Naive thymus-derived CD4-positive, alpha-beta T cell (primary cell): ENCODE measurements around the gene MRPL33. TPM values are rescaled to one million over a fixed set of nuclear protein-coding genes. Genes with fewer than 3 reads are reported as not detected.

Experiments used
- ATAC-seq: fragments of 150-1000 bp; cut with Tn5 transposase; 2 replicates; pipeline ENCODE4 v1.10.0; 2021; ENCODE audit warnings: mild to moderate bottlenecking, moderate library complexity
- CTCF ChIA-PET: fragments of 350-600 bp; sonication (Branson Sonifier 250); formaldehyde crosslinking; loops from one replicate; lab custom pipeline; 2021; ENCODE audit warnings: antibody characterized with exemption; lab: Charles Lee
- POLR2A ChIA-PET: fragments of 350-600 bp; sonication (Branson Sonifier 250); formaldehyde crosslinking; loops from one replicate; lab custom pipeline; 2021; ENCODE audit warnings: antibody characterized with exemption, inconsistent platforms; lab: Charles Lee
- DNase-seq, 9 donors: peaks; one replicate each; pipeline versions ENCODE4 v3.0.0 to v3.0.0-alpha.2; 2020 to 2022; ENCODE audit warnings: mixed read lengths in 1 of 9
- H3K27ac ChIP-seq: one replicate; pipeline ENCODE4 v1.7.0; 2013; ENCODE audit warnings: mild to moderate bottlenecking, low read depth, low read length, moderate library complexity
- H3K27me3 ChIP-seq, 2 donors: one replicate each; pipeline ENCODE4 v1.7.0; 2013; ENCODE audit warnings: low read length in 2 of 2, mild to moderate bottlenecking in 2 of 2, moderate library complexity in 2 of 2; ENCODE audit not compliant: control insufficient read depth in 2 of 2, insufficient read depth in 2 of 2
- H3K36me3 ChIP-seq, 3 experiments: 1 replicate in 2 of 3; 2 replicates in 1 of 3; pipeline ENCODE4 v1.7.0; 2013; ENCODE audit warnings: low read length in 3 of 3, mild to moderate bottlenecking in 3 of 3, moderate library complexity in 1 of 3; ENCODE audit not compliant: insufficient read depth in 3 of 3, control insufficient read depth in 2 of 3
- H3K4me1 ChIP-seq, 2 donors: one replicate each; pipeline ENCODE4 v1.7.0; 2013; ENCODE audit warnings: low read length in 2 of 2, mild to moderate bottlenecking in 2 of 2, moderate library complexity in 1 of 2; ENCODE audit not compliant: control insufficient read depth in 2 of 2, insufficient read depth in 2 of 2
- H3K4me3 ChIP-seq: 2 replicates; pipeline ENCODE4 v1.7.0; 2013; ENCODE audit warnings: mild to moderate bottlenecking, low read length
- H3K9me3 ChIP-seq, 3 experiments: 1 replicate in 2 of 3; 2 replicates in 1 of 3; pipeline ENCODE4 v1.7.0; 2013; ENCODE audit warnings: low read length in 3 of 3; ENCODE audit not compliant: control insufficient read depth in 2 of 3
- H3K27ac Mint-ChIP-seq, 9 donors: one replicate each; pipeline ENCODE4 v1.8.0; 2020 to 2022; ENCODE audit warnings: mixed read lengths in 9 of 9, mild to moderate bottlenecking in 8 of 9, moderate library complexity in 5 of 9, inconsistent platforms in 2 of 9
- H3K27me3 Mint-ChIP-seq, 5 donors: one replicate each; pipeline ENCODE4 v1.8.0; 2021 to 2022; ENCODE audit warnings: mixed read lengths in 5 of 5, mild to moderate bottlenecking in 1 of 5
- H3K36me3 Mint-ChIP-seq, 5 donors: one replicate each; pipeline ENCODE4 v1.8.0; 2020 to 2022; ENCODE audit warnings: mixed read lengths in 5 of 5, mild to moderate bottlenecking in 3 of 5, inconsistent platforms in 1 of 5
- H3K4me1 Mint-ChIP-seq, 7 donors: one replicate each; pipeline ENCODE4 v1.8.0; 2020 to 2022; ENCODE audit warnings: mixed read lengths in 7 of 7, mild to moderate bottlenecking in 3 of 7, inconsistent platforms in 1 of 7
- H3K4me3 Mint-ChIP-seq, 10 donors: one replicate each; pipeline ENCODE4 v1.8.0; 2020 to 2022; ENCODE audit warnings: mild to moderate bottlenecking in 10 of 10, mixed read lengths in 10 of 10, moderate library complexity in 6 of 10, inconsistent platforms in 2 of 10
- H3K9me3 Mint-ChIP-seq, 11 donors: one replicate each; pipeline ENCODE4 v1.8.0; 2020 to 2022; ENCODE audit warnings: mixed read lengths in 11 of 11, mild to moderate bottlenecking in 4 of 11, inconsistent platforms in 1 of 11, moderate library complexity in 1 of 11
- intact Hi-C, 2 donors: fragments of 100-400 bp; cut with micrococcal nuclease; formaldehyde crosslinking; loops; one replicate each; pipeline ENCODE4 v1.15.1; 2023
- polyA plus RNA-seq, 2 donors: library from polyadenylated mRNA; unstranded; fragments of 300-500 nt; fragmentation: Illumina TruSeq; gene quantifications; one replicate each; pipeline ENCODE4 v1.2.3, GENCODE V29; 2021
- total RNA-seq, 6 experiments: library from RNA in 5 of 6; stranded (reverse) in 5 of 6; gene quantifications; 1 replicate in 5 of 6; 2 replicates in 1 of 6; pipeline ENCODE4 v1.2.3 and lab custom pipeline; 2021 to 2026

Gene MRPL33
- total and polyA plus RNA-seq, 7 experiments from 2014 or later, result 27.3 to 233 (median 38.8) TPM

DNA sequence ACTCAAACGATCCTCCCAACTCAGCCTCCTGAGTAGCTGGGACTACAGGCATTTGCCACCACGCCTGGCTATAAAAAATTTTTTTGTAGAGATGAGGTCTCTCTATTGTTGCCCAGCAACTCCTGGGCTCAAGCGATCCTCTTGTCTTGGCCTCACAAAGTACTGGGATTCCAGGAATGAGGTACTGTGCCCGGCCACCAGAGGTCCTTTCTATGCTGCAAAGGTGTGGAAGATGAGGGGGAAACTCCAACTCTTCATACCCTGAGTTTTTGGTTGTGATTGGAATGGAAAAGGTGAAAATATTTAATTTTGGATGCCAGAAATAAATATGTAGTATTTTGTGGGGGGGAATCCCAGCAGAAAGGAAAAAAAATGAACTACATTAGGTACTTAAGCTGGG is 36.0 kb downstream of the MRPL33 start:
- Histone ChIP-seq H3K4me3 (no peak overlapping the region), H3K4me1 (no peaks in the 10 kb centered on the region), H3K36me3 (no peaks in the 10 kb centered on the region), H3K27me3 (no peaks in the 10 kb centered on the region), H3K27ac (no peak overlapping the region), H3K9me3 (no peaks in the 10 kb centered on the region)
- no peaks in the 10 kb centered on the region for H3K27me3 Mint-ChIP-seq
- no peak overlapping the region for H3K27ac Mint-ChIP-seq
- ATAC-seq (no peak), DNase-seq (no peak)
- peaks cover 0 to 13% (median 3%) of the 10 kb centered on the region in 5 donors for H3K36me3 Mint-ChIP-seq
- intact Hi-C loops, result no loop called here
- H3K4me3 Mint-ChIP-seq, result no peak overlapping the region
- CTCF ChIA-PET, result interaction anchor here (0.8 kb wide), 1 partner anchor 589 kb away, joined by 4 read pairs; no protein-coding TSS in a partner anchor
- H3K9me3 Mint-ChIP-seq, result no peaks in the 10 kb centered on the region
- peaks cover 0 to 12% (median 0%) of the 10 kb centered on the region in 7 donors for H3K4me1 Mint-ChIP-seq
- POLR2A ChIA-PET, result no interaction called here

DNA sequence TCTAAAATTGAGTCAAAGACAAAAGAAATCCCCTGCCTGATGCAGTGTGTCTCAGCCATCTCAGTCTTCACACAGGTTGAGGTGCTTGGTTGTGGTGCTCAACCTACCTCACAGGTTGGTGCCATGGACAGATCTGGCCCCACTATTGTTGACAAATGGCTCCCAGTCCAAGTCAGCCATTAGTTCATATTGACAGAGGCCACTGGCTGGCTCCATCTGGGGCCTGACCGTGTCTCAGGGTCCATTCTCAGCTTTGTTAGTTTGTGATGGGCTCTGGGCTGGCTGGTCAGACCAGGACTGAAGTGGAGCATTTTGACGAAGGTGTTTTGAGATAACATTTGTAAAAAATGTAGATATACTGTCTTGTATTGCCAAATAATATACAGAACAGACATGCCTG is 36.9 kb downstream of the MRPL33 start:
- intact Hi-C loops, result no loop called here
- no peak for ATAC-seq
- POLR2A ChIA-PET, result no interaction called here
- H3K27ac ChIP-seq, result no peak overlapping the region
- no peaks in the 10 kb centered on the region for H3K27me3 ChIP-seq
- Mint-ChIP-seq H3K4me1 (peaks cover 0 to 12% (median 0%) of the 10 kb centered on the region in 7 donors), H3K4me3 (no peak overlapping the region), H3K27ac (no peak overlapping the region), H3K9me3 (no peaks in the 10 kb centered on the region), H3K27me3 (no peaks in the 10 kb centered on the region), H3K36me3 (peaks cover 0 to 13% (median 3%) of the 10 kb centered on the region in 5 donors)
- no peaks in the 10 kb centered on the region for H3K9me3 ChIP-seq
- DNase-seq, result no peak
- H3K4me3 ChIP-seq, result no peak overlapping the region
- H3K4me1 ChIP-seq, result no peaks in the 10 kb centered on the region
- H3K36me3 ChIP-seq, result no peaks in the 10 kb centered on the region
- CTCF ChIA-PET, result no interaction called here

DNA sequence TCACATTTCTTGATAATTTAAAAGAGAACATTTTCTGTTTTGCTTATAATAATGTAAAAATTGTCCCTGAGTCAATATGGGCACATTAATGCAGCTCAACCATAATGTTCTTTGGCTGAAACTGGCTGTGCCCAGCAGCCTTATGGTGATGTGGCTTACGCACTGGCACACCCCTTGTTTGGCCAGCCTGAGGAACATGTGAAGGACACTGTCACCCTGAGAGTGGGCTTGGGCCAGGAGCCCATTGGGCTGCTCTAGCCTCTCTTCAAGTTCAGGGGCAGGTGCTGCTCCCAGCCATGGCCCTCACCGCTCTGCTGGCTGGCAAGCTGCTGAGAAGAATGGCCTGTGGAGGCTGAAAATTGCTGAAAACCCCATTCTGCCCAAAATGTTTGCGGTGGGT is 37.5 kb downstream of the MRPL33 start:
- Histone ChIP-seq H3K36me3 (no peaks in the 10 kb centered on the region), H3K9me3 (no peaks in the 10 kb centered on the region), H3K27me3 (no peaks in the 10 kb centered on the region), H3K4me1 (no peaks in the 10 kb centered on the region), H3K27ac (no peak overlapping the region), H3K4me3 (no peak overlapping the region)
- intact Hi-C loops, result no loop called here
- CTCF ChIA-PET, result no interaction called here
- POLR2A ChIA-PET, result no interaction called here
- H3K4me1 Mint-ChIP-seq, result peaks cover 0 to 12% (median 0%) of the 10 kb centered on the region in 7 donors
- H3K36me3 Mint-ChIP-seq, result peaks cover 0 to 13% (median 3%) of the 10 kb centered on the region in 5 donors
- H3K9me3 Mint-ChIP-seq, result no peaks in the 10 kb centered on the region
- H3K27me3 Mint-ChIP-seq, result no peaks in the 10 kb centered on the region
- ATAC-seq (no peak), DNase-seq (no peak)
- H3K4me3 Mint-ChIP-seq, result no peak overlapping the region
- H3K27ac Mint-ChIP-seq, result no peak overlapping the region

DNA sequence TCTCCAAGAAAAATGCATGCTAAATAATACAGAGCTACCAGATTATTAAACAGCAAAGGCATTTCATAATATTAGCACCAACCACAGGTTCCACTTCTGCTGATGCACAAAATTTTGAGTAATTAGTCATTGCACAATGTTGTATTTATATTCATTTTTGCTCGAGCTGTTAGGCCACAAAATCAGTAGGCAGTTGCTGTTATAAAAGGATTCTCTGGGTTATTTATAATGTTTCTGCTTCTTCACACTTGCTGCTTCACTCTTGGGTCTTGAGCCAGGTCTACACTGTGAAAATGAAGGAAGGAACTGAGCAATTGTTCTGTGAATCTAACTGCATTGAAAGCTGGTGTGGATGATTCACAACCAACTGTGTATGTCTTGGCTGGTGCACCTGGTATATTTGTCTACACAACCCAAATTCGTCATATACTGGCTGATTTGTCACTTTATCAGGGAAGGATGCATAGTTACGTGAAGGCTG is 38.3 kb downstream of the MRPL33 start:
- Mint-ChIP-seq H3K4me1 (peaks cover 0 to 12% (median 0%) of the 10 kb centered on the region in 7 donors), H3K4me3 (no peak overlapping the region), H3K27me3 (no peaks in the 10 kb centered on the region), H3K36me3 (peaks cover 0 to 15% (median 3%) of the 10 kb centered on the region in 5 donors), H3K27ac (no peak overlapping the region), H3K9me3 (no peaks in the 10 kb centered on the region)
- DNase-seq (no peak), ATAC-seq (peak; percentile 74)
- POLR2A ChIA-PET, result no interaction called here
- H3K36me3 ChIP-seq, result no peaks in the 10 kb centered on the region
- no peak overlapping the region for H3K4me3 ChIP-seq
- intact Hi-C loops, result no loop called here
- no peak overlapping the region for H3K27ac ChIP-seq
- no peaks in the 10 kb centered on the region for H3K4me1 ChIP-seq
- H3K27me3 ChIP-seq, result no peaks in the 10 kb centered on the region
- CTCF ChIA-PET, result no interaction called here
- H3K9me3 ChIP-seq, result no peaks in the 10 kb centered on the region

DNA sequence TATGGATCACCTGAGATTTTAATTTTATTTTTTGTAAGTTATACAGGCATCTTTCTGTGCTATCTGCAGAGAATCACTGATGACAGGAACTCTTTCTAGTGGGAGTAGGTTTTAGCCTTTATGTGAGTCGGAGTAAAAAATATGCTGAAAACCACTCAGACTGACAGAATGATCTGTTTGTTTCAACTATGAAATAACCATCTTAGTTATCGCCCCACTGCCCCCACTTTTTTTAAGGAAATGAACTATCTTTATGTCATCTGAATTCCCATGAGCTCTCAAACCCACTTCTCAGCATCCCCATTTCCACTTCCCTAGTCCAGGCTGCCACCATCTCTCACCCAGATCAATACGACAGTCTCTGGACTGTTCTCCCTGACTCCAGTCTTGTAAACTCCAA is 38.9 kb downstream of the MRPL33 start:
- Mint-ChIP-seq H3K9me3 (no peaks in the 10 kb centered on the region), H3K27me3 (no peaks in the 10 kb centered on the region), H3K36me3 (peaks cover 0 to 16% (median 3%) of the 10 kb centered on the region in 5 donors), H3K27ac (no peak overlapping the region), H3K4me1 (peaks cover 0 to 12% (median 0%) of the 10 kb centered on the region in 7 donors), H3K4me3 (no peak overlapping the region)
- H3K27ac ChIP-seq, result no peak overlapping the region
- intact Hi-C loops, result no loop called here
- H3K27me3 ChIP-seq, result no peaks in the 10 kb centered on the region
- H3K4me3 ChIP-seq, result no peak overlapping the region
- DNase-seq (no peak), ATAC-seq (no peak)
- H3K4me1 ChIP-seq, result no peaks in the 10 kb centered on the region
- no peaks in the 10 kb centered on the region for H3K9me3 ChIP-seq
- H3K36me3 ChIP-seq, result no peaks in the 10 kb centered on the region
- CTCF ChIA-PET, result no interaction called here
- POLR2A ChIA-PET, result no interaction called here

DNA sequence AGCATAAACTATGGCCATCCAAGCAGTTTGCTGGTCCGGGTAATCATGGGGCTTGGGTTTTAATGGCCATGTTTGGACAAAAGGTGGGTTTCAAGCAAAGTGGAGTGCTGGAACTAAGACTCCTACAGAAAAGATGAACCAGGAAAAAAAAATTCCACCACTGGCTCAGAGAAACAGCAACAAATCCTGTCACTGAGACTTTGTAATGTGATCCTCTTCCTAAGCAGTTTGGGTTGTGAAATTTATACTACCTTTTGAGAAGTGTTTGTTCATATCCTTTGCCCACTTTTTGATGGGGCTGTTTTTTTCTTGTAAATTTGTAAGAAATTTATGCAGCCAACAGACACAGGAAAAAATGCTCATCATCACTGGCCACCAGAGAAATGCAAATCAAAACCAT is 40.2 kb downstream of the MRPL33 start:
- no peaks in the 10 kb centered on the region for H3K27me3 ChIP-seq
- no peak overlapping the region for H3K27ac Mint-ChIP-seq
- H3K4me1 ChIP-seq, result no peaks in the 10 kb centered on the region
- POLR2A ChIA-PET, result no interaction called here
- peaks cover 0 to 12% (median 0%) of the 10 kb centered on the region in 7 donors for H3K4me1 Mint-ChIP-seq
- no peak overlapping the region for H3K27ac ChIP-seq
- intact Hi-C loops, result no loop called here
- no peak overlapping the region for H3K4me3 ChIP-seq
- DNase-seq, result no peak
- no peak overlapping the region for H3K4me3 Mint-ChIP-seq
- no peaks in the 10 kb centered on the region for H3K9me3 Mint-ChIP-seq
- no peaks in the 10 kb centered on the region for H3K9me3 ChIP-seq
- no peaks in the 10 kb centered on the region for H3K27me3 Mint-ChIP-seq
- H3K36me3 ChIP-seq, result no peaks in the 10 kb centered on the region
- no peak for ATAC-seq
- peaks cover 0 to 16% (median 3%) of the 10 kb centered on the region in 5 donors for H3K36me3 Mint-ChIP-seq
- CTCF ChIA-PET, result no interaction called here

DNA sequence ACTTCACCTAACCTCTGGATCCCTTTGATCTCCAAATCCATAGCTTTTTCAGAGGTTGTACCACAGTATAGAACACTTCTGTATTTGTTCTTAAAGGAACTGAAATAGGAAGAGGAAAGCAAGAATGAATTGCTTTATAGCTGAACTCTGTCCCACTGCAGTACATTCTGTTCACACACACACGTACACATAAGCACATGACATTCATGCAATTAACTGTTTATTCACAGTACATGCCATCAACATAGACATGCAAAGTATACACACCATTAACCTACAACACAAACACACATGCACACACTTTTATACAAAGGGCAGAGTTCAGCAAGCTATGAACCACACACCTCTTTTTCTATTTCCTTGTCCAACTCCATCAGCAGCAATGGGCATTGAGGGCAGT is 43.2 kb downstream of the MRPL33 start:
- no peak overlapping the region for H3K27ac ChIP-seq
- no peak overlapping the region for H3K27ac Mint-ChIP-seq
- ChIA-PET POLR2A (no interaction called here), CTCF (interaction anchor here (0.6 kb wide), 1 partner anchor 53 kb away, joined by 3 read pairs; no protein-coding TSS in a partner anchor)
- H3K36me3 Mint-ChIP-seq, result peaks cover 5 to 28% (median 7%) of the 10 kb centered on the region in 5 donors
- no peaks in the 10 kb centered on the region for H3K27me3 ChIP-seq
- H3K4me1 Mint-ChIP-seq, result peaks cover 0 to 12% (median 0%) of the 10 kb centered on the region in 7 donors
- no peaks in the 10 kb centered on the region for H3K27me3 Mint-ChIP-seq
- DNase-seq (no peak), ATAC-seq (no peak)
- peaks cover 0 to 2% (median 0%) of the 10 kb centered on the region in 11 donors for H3K9me3 Mint-ChIP-seq
- intact Hi-C loops, result no loop called here
- no peaks in the 10 kb centered on the region for H3K36me3 ChIP-seq
- H3K9me3 ChIP-seq, result no peaks in the 10 kb centered on the region
- H3K4me1 ChIP-seq, result no peaks in the 10 kb centered on the region
- H3K4me3 ChIP-seq, result no peak overlapping the region
- no peak overlapping the region for H3K4me3 Mint-ChIP-seq
